A549 treated with RU486 at 1 μM for 4 hours (cell line): Measurements from ENCODE around the gene HSD17B11. TPM values are rescaled to one million over a fixed set of nuclear protein-coding genes. Genes with fewer than 3 reads are reported as not detected.

Source experiments
- total RNA-seq: library from RNA; stranded (reverse); fragments of 200-300 nt; extraction: Qiagen RNA extraction; gene quantifications from 5 replicates; pipeline ENCODE4 v1.2.3, GENCODE V29; 2022; ENCODE audit warnings: low read depth

The HSD17B11 gene, protein sequence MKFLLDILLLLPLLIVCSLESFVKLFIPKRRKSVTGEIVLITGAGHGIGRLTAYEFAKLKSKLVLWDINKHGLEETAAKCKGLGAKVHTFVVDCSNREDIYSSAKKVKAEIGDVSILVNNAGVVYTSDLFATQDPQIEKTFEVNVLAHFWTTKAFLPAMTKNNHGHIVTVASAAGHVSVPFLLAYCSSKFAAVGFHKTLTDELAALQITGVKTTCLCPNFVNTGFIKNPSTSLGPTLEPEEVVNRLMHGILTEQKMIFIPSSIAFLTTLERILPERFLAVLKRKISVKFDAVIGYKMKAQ
- total RNA-seq = 31.5 to 56.3 TPM (median 53.1 TPM) in 5 replicates

DNA sequence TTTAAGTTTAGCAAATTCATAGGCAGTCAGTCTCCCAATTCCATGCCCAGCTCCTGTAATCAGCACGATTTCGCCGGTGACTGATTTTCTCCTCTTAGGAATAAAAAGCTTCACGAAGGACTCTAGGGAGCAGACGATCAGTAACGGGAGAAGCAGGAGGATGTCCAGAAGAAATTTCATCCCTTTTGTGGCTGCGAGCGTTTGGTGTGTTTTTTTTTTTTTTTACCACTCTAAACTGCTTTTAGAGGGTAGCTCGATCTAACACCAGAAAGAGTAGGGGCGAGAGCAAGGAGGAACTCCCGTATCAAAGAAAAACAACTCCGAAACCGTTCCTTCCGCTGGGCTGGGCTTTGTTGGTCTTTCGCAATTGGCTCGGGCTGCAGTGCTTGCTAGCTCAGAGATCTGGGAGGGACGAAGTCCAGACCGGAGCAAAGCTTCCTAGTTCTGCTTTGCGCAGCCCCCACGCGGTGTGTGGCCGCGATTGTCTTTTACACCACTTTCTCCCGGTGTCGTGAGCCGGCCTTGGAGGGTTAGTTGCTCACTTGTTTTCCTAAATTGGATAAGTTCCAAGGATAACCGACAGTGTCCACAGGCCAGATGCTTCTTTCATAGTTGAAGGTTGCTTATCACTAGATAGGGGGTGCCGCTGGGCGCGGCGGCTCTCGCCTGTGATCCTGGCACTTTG, at the start of gene HSD17B11:
HSD17B11 (minus strand) TSS at position 298 of the 685 bp plus-strand sequence; CDS start at position 180, 118 bp downstream.

GRCh38 chr4:87422104-87423052, 31.4 kb upstream of the HSD17B11 start, which contains the start of gene NUDT9:
NUDT9 (plus strand) TSS chr4:87422573; CDS start chr4:87422906, 333 bp downstream.

GRCh38 chr4:87322754-87323153, 68.2 kb downstream of the HSD17B11 start, which contains the start of gene HSD17B13:
HSD17B13 (minus strand) TSS chr4:87322882; CDS start chr4:87322841, 41 bp downstream.

Other genes starting within 250 kb of the HSD17B11 start
- 4.2 to 8.4 TPM (median 4.9 TPM) in 5 replicates for gene KLHL8, start 170.6 kb downstream of the HSD17B11 start, total RNA-seq
- gene HSD17B13, start 68.3 kb downstream of the HSD17B11 start, total RNA-seq = 0.06 to 0.07 TPM in 2 of 5 replicates, not detected in the others
- gene NUDT9, start 31.4 kb upstream of the HSD17B11 start, total RNA-seq = 22.8 to 28.3 TPM (median 25.3 TPM) in 5 replicates
- gene SPARCL1, start 138.2 kb upstream of the HSD17B11 start, total RNA-seq = not detected in 5 replicates
- not detected in 5 replicates for gene DSPP, start 217.3 kb upstream of the HSD17B11 start, total RNA-seq